ENCODE measurements around the gene CIDEA. TPM values are rescaled to one million over a fixed set of nuclear protein-coding genes. Genes with fewer than 3 reads are reported as not detected.

The CIDEA gene
- polyA plus RNA-seq, 3 donors, result not detected

DNA sequence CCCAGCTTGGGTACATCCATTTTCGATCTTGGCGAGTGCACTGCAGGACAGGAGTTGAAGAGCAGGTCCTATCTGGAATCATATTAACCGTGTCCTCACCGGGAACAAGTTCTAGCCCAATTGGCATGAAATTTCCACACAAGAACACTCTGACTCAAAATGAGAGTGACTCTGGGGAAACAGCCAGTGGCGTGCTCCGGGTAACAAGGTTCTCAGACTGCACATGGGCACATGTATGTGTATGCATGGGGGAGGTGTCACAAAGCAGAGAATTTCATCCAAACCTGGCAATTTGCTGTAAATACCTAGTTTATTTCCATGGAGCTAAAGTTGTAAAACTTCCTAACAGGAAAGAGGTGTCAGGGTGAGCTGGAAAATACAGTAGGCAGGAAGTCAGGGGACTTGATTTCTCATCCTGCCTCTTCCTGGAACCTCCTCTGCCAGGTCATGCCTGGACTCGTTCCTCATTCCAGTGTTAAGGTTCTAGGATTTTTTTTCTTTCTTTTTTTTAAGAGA is 55.6 kb downstream of the CIDEA start:
- H3K79me2 ChIP-seq (ENCODE audit: insufficient read depth, low read length), result peaks cover 9% of the 10 kb centered on the region
- H3K4me3 ChIP-seq (replicated peaks in 1 of 3; ENCODE audit: low read depth in 2 of 3, low read length in 3 of 3), result peak overlapping the region in 1 of 3 experiments; percentile 80
- H3K4me2 ChIP-seq (replicated peaks; ENCODE audit: extremely low read depth, low read length, poor library complexity, severe bottlenecking), result peak overlapping the region; percentile 89
- H2AFZ ChIP-seq (ENCODE audit: insufficient read depth, low read depth, low read length, poor library complexity, severe bottlenecking), result no peak overlapping the region
- peaks cover 0 to 21% (median 10%) of the 10 kb centered on the region in 7 donors for H3K9me3 Mint-ChIP-seq
- peaks cover 17 to 43% (median 34%) of the 10 kb centered on the region in 3 donors for H3K27me3 Mint-ChIP-seq (ENCODE audit: low read depth in 3 of 3)
- peaks cover 26% of the 10 kb centered on the region for H3K4me1 Mint-ChIP-seq
- H3K27ac Mint-ChIP-seq, result peak overlapping the region in 1 of 7 donors; percentile 30
- TF ChIP-seq, protein P1, sequence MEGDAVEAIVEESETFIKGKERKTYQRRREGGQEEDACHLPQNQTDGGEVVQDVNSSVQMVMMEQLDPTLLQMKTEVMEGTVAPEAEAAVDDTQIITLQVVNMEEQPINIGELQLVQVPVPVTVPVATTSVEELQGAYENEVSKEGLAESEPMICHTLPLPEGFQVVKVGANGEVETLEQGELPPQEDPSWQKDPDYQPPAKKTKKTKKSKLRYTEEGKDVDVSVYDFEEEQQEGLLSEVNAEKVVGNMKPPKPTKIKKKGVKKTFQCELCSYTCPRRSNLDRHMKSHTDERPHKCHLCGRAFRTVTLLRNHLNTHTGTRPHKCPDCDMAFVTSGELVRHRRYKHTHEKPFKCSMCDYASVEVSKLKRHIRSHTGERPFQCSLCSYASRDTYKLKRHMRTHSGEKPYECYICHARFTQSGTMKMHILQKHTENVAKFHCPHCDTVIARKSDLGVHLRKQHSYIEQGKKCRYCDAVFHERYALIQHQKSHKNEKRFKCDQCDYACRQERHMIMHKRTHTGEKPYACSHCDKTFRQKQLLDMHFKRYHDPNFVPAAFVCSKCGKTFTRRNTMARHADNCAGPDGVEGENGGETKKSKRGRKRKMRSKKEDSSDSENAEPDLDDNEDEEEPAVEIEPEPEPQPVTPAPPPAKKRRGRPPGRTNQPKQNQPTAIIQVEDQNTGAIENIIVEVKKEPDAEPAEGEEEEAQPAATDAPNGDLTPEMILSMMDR (IDR thresholded peaks at IDR 0.05), result no peak
- peaks cover 0 to 28% of the 10 kb centered on the region in 2 donors for H3K36me3 ChIP-seq (replicated peaks in 1 of 2; ENCODE audit: control insufficient read depth in 1 of 2, insufficient read depth in 2 of 2, low read length in 2 of 2)
- no peaks in the 10 kb centered on the region for H4K20me1 ChIP-seq (ENCODE audit: insufficient read depth, low read length)
- 72% methylated on average over 3 of the region's 7 CpGs for WGBS (ENCODE audit: insufficient coverage)
- peaks cover 0 to 33% of the 10 kb centered on the region in 2 donors for H3K27me3 ChIP-seq (ENCODE audit: control insufficient read depth in 2 of 2, insufficient read depth in 2 of 2, low read length in 2 of 2)
- peaks cover 8 to 9% of the 10 kb centered on the region in 2 donors for H3K9me3 ChIP-seq (replicated peaks in 1 of 2; ENCODE audit: control insufficient read depth in 1 of 2, insufficient read depth in 1 of 2, low read length in 2 of 2)
- no peak overlapping the region for H3K27ac ChIP-seq (ENCODE audit: low read depth in 1 of 2, low read length in 2 of 2)
- H3K36me3 Mint-ChIP-seq, result peaks cover 17 to 35% of the 10 kb centered on the region in 2 donors
- peak overlapping the region; percentile 71 to 82 for H3K4me3 Mint-ChIP-seq
- no peak overlapping the region for H3K9ac ChIP-seq (ENCODE audit: insufficient read depth, low read length, poor library complexity, severe bottlenecking)
- H3K4me1 ChIP-seq (ENCODE audit: control insufficient read depth in 1 of 2, insufficient read depth in 2 of 2, low read length in 2 of 2), result peaks cover 23 to 34% of the 10 kb centered on the region in 2 donors
- intact Hi-C loops (cut with micrococcal nuclease), result loop anchor here (5.0 to 10.0 kb wide), 2 partner anchors 65 to 68 kb away; partner anchors contain the start of gene AFG3L2 (in 2 of the 2)
- DNase-seq, result peak in 1 of 3 donors; percentile 16

DNA sequence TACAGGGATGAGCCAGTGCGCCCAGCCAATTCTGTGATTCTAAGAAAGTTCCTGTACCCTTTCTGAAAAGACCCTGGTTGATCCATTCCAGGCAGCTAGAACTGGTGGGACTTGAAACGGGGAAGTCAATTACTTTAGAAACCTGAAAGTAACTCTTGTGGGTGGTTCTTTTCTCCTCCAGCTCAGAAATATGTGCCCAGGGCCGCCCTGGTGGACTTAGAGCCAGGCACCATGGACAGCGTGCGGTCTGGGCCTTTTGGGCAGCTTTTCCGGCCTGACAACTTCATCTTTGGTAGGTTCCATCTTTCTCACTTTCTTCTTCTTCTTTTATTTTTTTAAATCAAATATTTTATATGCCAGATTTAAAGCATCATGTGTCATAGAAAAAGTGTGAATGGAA is 56.6 kb downstream of the CIDEA start:
- Mint-ChIP-seq H3K9me3 (peaks cover 0 to 21% (median 10%) of the 10 kb centered on the region in 7 donors), H3K4me3 (no peak overlapping the region), H3K36me3 (peaks cover 21 to 36% of the 10 kb centered on the region in 2 donors), H3K27ac (no peak overlapping the region), H3K27me3 (ENCODE audit: low read depth in 3 of 3) (peaks cover 14 to 33% (median 29%) of the 10 kb centered on the region in 3 donors), H3K4me1 (peaks cover 26% of the 10 kb centered on the region)
- Histone ChIP-seq H3K79me2 (ENCODE audit: insufficient read depth, low read length) (peaks cover 9% of the 10 kb centered on the region), H3K27me3 (ENCODE audit: control insufficient read depth in 2 of 2, insufficient read depth in 2 of 2, low read length in 2 of 2) (peaks cover 0 to 29% of the 10 kb centered on the region in 2 donors), H4K20me1 (ENCODE audit: insufficient read depth, low read length) (no peaks in the 10 kb centered on the region), H3K4me1 (ENCODE audit: control insufficient read depth in 1 of 2, insufficient read depth in 2 of 2, low read length in 2 of 2) (peaks cover 23 to 34% of the 10 kb centered on the region in 2 donors), H2AFZ (ENCODE audit: insufficient read depth, low read depth, low read length, poor library complexity, severe bottlenecking) (no peak overlapping the region), H3K9ac (ENCODE audit: insufficient read depth, low read length, poor library complexity, severe bottlenecking) (no peak overlapping the region), H3K27ac (ENCODE audit: low read depth in 1 of 2, low read length in 2 of 2) (no peak overlapping the region), H3K4me3 (replicated peaks in 1 of 3; ENCODE audit: low read depth in 2 of 3, low read length in 3 of 3) (no peak overlapping the region), H3K9me3 (replicated peaks in 1 of 2; ENCODE audit: control insufficient read depth in 1 of 2, insufficient read depth in 1 of 2, low read length in 2 of 2) (peaks cover 8 to 9% of the 10 kb centered on the region in 2 donors), H3K4me2 (replicated peaks; ENCODE audit: extremely low read depth, low read length, poor library complexity, severe bottlenecking) (no peak overlapping the region), H3K36me3 (replicated peaks in 1 of 2; ENCODE audit: control insufficient read depth in 1 of 2, insufficient read depth in 2 of 2, low read length in 2 of 2) (peaks cover 3 to 33% of the 10 kb centered on the region in 2 donors)
- DNase-seq, result no peak
- intact Hi-C loops (cut with micrococcal nuclease), result no loop called here
- TF ChIP-seq, protein P1 (IDR thresholded peaks at IDR 0.05), result no peak
- WGBS (ENCODE audit: insufficient coverage), result no CpG with 5 or more reads among the region's 6 CpGs

Data from CD14-positive monocyte (primary cell).